ENCODE measurements around the gene ADAMTSL3.

DNA sequence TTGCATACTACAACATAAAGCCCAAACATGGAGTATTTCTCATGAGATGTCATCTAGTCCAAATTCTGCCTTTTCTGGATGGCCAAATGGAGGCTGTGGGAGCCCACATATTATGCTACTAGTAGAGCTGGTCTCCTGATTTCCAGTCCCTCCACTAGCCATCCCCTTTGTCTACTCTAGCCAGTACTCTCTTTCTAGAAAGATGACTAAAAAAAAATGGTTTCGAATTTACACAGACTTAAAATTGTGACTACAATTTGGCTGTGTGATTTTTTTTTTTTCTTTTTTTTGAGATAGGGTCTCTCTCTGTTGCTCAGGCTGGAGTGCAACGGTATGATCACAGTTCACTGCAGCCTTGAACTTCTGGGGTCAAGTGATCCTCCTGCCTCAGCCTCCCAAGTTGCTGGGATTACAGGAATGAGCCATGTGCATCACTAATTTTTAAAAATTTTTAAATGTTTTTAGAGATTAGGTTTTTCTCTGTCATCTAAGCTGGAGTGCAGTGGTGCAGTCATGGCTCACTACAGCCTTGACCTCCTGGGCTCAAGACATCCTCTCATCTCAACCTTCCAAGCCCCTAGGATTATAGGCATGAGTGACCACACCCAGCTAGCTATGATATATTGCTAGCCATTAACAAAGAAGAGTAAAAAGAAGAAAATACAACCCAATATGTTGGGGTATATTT, 273.9 kb downstream of the ADAMTSL3 start:
- no peak for TF ChIP-seq CTCF (IDR thresholded peaks at IDR 0.05; ENCODE audit: insufficient read depth, low read length, poor library complexity, severe bottlenecking)
- no peak for TF ChIP-seq EZH2phosphoT487 (conservative IDR thresholded peaks at IDR 0.05; ENCODE audit: low read length)

Data from SU-DHL-6 (cell line).